ENCODE data around the gene RAB1B. TPM values are rescaled to one million over a fixed set of nuclear protein-coding genes. Genes with fewer than 3 reads are reported as not detected.
"Not testable (repeated sequence)": the region's sequence is repeated elsewhere in the genome, so short reads cannot be mapped to it uniquely, and the experiment has no call there.

The RAB1B gene
- total RNA-seq, 1 experiment from 2014 or later = 55.6 TPM

GRCh38 chr11:66266378-66267038 is 1.9 kb upstream of the RAB1B start:
- DNase-seq (ENCODE audit: extremely low read depth, low read depth) = no peak

DNA sequence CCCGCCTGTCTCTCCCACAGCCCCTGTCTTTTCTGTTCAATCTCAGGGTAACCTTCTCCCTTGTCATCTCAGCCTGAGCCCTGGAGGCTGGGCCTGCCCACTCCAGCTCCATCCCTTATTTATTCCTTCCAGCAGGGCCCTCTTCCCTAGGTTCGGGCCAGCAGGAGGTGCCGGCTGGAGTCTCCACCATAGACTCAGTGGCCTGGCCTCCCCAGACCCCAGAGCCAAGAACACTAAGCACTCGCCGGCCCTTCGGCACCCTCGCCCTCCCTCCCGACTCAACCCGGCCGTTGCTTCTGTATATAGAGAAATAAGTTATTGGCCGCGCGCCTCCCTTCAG is 1.4 kb upstream of the RAB1B start:
- no peak for DNase-seq (ENCODE audit: extremely low read depth, low read depth)

DNA sequence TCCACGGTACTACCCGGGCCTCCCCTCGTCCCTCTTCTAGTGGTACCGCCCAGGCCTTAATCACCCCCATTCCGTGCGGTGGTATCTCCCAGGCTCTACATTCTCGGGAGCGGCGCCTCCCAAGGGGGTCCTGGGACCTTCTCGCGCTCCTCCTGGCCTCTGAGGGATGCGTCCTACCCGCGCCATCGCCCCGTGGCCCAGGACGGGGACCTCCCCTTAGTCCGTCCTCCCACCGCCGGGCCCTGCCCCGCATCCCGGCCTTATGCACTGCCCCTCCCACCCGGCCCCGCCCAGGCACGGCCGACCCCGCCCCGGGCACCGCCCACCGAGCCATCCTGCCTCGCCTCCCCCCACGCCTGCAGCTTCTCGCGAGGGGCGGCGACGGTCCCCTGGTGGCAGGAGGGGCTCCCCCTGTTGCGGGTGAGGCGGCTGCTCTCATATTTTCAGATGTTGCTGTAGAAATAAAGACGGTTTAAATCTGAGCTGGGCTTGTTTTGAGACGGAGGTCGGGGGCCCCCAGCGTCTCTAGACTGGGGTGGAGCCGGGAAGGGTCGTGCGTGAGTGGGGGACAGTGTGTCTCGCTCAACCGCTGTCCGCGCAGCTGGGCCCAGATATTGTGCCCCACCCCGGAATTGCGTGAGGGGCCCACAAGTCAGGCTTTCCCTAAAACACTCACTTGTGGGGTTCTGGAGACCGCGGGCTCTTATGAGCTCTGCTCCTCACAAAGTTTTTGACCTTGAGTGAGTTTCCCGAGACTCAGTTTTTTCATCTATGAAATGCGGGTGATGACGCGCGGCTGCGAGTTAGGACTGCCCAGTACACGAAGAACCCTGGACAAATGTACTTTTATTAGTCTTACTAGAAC is 828 bp upstream of the RAB1B start:
- DNase-seq (ENCODE audit: extremely low read depth, low read depth) = peak; percentile 53

DNA sequence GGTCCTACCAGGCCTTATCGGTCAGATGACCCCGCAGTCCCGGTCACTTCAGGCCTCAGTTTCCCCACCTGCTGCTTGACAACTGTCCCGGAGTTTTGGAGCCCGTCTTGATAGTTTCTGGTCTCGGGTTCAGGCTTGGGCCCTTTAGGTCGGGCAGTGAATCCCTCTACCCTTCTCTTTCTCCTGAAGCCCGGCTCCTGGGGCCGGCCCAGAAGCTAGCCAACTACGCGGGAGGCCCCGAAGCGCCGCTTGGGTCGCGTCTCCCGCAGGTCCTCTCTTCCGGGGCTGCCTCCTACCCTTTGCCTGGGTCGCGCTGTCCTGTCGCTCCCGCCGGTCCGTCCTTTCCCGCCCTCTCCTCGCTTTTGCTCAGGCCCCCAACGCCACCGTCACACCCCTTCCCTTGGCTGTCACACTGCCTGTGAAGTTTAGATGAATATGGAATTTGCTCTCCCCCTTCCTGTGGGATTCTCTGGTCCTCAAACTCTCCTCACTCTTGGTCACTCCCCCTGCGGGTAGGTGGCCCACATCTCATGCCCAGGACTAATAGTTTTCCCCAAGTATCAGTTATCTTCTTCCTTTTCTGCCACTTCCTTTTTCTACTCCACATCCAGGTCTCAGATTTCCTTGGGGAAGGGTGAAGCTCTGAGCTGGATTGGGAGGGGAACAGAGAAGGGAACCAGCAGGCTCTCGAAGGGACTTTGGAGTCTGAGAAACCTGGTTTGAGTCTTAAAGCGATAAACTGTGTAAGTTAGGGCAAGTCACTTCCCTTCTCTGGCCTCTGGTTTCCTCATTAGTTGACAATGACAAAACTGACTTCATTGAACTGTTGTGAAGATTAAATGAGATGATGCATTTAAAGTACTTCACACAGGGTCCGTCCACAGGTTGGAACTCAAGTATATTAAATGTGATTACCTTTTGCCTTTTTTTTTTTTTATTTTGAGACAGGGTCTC is 790 bp downstream of the RAB1B start:
- no peak for DNase-seq (ENCODE audit: extremely low read depth, low read depth)

- DNase-seq (ENCODE audit: extremely low read depth, low read depth) = no peak
Observed at GRCh38 chr11:66271816-66272215, 3.4 kb downstream of the RAB1B start.

GRCh38 chr11:66272596-66272995 is 4.2 kb downstream of the RAB1B start:
- DNase-seq (ENCODE audit: extremely low read depth, low read depth) = no peak

- no peak for DNase-seq (ENCODE audit: extremely low read depth, low read depth)
Observed at GRCh38 chr11:66274219-66274618, 5.8 kb downstream of the RAB1B start.

DNA sequence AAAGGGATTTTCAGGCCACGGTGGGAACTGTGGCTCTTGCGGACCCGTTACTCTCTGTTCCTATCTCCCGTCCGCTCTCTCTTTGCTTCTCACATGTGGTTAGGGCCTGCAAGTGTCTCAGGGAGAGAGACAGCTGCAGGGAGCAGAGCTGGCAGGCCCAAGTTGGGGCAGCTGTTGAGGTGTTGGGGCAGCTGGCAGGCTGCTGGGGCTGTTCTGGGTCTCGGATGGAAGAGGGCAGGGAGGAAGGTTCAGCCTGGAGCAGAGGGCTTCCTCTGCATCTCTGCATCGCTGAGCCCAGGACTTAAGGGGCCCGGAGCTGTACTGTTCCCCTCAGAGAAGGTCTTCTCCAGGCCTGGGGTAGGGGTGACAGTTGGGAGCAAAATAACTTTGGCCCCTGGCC is 7.0 kb downstream of the RAB1B start:
- no peak for DNase-seq (ENCODE audit: extremely low read depth, low read depth)

DNA sequence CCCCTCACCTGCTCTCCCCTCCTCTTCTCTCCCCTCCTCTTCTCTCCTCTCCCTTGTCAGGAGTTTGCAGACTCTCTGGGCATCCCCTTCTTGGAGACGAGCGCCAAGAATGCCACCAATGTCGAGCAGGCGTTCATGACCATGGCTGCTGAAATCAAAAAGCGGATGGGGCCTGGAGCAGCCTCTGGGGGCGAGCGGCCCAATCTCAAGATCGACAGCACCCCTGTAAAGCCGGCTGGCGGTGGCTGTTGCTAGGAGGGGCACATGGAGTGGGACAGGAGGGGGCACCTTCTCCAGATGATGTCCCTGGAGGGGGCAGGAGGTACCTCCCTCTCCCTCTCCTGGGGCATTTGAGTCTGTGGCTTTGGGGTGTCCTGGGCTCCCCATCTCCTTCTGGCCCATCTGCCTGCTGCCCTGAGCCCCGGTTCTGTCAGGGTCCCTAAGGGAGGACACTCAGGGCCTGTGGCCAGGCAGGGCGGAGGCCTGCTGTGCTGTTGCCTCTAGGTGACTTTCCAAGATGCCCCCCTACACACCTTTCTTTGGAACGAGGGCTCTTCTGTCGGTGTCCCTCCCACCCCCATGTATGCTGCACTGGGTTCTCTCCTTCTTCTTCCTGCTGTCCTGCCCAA is 7.7 kb downstream of the RAB1B start:
- no peak for DNase-seq (ENCODE audit: extremely low read depth, low read depth)

GRCh38 chr11:66276619-66277018 is 8.2 kb downstream of the RAB1B start:
- not testable (repeated sequence) for DNase-seq (ENCODE audit: extremely low read depth, low read depth)

DNA sequence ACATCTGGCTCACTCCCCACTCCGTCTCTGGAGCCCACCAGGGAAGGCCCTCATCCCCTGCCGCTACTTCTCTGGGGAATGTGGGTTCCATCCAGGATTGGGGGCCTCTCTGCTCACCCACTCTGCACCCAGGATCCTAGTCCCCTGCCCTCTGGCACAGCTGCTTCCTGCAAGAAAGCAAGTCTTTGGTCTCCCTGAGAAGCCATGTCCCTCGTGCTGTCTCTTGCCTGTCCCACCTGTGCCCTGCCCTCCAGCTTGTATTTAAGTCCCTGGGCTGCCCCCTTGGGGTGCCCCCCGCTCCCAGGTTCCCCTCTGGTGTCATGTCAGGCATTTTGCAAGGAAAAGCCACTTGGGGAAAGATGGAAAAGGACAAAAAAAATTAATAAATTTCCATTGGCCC is 8.6 kb downstream of the RAB1B start:
- DNase-seq (ENCODE audit: extremely low read depth, low read depth) = not testable (repeated sequence)

GRCh38 chr11:66277471-66278362 is 9.3 kb downstream of the RAB1B start, which contains the start of gene CNIH2:
Gene CNIH2, plus strand, starts transcription at chr11:66278175. Its CDS starts 282 bp downstream, at chr11:66278457.
- DNase-seq (ENCODE audit: extremely low read depth, low read depth) = no peak

DNA sequence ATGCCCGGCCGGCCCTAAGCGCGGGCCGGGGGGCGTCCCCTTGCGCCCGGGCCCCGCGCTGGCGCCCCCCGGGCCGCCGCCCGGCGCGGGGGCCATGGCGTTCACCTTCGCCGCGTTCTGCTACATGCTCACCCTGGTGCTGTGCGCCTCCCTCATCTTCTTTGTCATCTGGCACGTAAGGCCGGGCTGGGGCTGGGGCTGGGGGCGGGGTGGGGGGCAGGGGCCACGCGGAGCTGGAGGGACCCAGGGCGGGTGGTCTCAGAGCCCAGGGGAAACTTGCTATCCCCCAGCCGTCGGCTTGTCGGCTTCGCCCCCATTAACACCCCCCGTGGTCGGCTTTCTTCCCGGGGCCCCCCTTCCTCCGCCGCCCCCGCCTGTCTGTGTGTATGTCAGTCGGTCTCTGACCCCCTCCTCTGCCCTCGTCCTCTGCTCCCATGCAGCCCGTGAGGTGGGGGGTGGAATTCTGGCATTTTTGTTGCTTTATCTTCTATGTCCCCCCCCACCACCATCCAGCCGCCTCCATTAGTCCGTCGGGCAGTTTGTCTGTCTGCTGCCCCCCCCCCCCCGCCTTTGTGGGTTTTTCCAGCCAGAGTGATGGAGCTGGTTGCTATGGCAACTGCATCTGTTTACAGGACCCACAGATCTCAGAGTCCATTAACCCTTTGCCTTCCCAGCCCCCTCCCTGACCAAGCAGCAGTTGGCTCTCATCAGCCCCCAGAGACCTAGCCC is 10.1 kb downstream of the RAB1B start:
- no peak for DNase-seq (ENCODE audit: extremely low read depth, low read depth)

DNA sequence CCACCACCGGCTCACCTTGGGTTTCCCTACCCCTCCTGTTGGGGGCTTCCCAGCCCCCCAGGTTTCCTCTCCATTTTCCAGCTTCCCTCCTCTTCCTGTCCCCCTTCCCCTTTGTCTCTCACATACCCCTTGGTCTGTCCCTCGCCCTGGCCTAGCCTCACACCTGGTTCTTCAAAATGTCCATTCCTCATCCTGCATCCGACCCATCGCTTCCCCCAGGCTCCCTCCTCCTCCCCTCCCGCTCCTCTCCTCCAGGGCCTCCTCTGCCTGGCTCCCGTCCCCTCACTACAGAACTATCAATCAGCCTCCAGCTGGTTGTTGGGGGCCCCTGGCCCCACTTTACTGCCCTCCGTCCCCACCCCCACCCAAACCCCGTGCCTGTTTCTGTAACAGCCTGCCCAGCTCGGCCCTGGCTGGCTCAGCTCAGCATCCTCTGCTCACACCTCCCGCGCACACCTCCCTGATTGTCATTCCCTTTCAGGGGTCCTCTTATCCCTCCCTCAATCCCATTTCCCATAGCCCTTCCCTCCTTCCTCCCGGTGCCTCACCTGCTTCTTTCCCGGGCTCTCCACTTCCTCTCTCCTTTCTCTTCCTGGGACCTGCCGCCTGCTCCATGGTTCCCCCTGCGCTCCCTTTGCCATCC is 10.8 kb downstream of the RAB1B start:
- no peak for DNase-seq (ENCODE audit: extremely low read depth, low read depth)

- DNase-seq (ENCODE audit: extremely low read depth, low read depth) = no peak
Observed at GRCh38 chr11:66280428-66280827, 12.0 kb downstream of the RAB1B start.

GRCh38 chr11:66281001-66281400 is 12.6 kb downstream of the RAB1B start:
- no peak for DNase-seq (ENCODE audit: extremely low read depth, low read depth)

- DNase-seq (ENCODE audit: extremely low read depth, low read depth) = no peak
Observed at GRCh38 chr11:66281776-66282467, 13.5 kb downstream of the RAB1B start.

Measured in NCI-H460 (cell line).